GM12872 (cell line): ENCODE data around the gene OR7D2.

ENCODE experiments used
- TF ChIP-seq, protein P1 (sequence below): IDR thresholded peaks from 3 replicates; pipeline ENCODE4 v1.5.1; 2011; ENCODE audit warnings: low read depth, mild to moderate bottlenecking, low read length, moderate library complexity; ENCODE audit not compliant: insufficient read depth

Gene OR7D2

DNA sequence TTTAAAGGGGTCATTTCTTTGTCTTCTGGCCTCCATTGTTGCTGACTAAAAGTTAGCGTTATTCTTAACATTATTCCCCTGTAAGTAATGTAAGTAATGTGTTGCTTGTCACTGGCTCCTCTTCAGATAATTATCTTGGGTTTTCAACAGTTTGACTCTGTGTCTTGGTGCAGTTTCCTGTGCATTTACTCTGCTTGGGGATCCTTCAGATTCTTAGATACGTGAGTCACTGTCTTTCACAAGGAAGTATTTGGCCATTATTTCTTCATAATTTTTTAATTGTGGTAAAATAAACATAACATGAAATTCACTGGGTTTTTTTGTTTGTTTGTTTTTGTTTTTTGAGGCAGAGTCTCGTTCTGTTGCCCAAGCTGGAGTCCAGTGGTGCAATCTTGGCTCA, 13.5 kb upstream of the OR7D2 start:
- TF ChIP-seq, protein P1, sequence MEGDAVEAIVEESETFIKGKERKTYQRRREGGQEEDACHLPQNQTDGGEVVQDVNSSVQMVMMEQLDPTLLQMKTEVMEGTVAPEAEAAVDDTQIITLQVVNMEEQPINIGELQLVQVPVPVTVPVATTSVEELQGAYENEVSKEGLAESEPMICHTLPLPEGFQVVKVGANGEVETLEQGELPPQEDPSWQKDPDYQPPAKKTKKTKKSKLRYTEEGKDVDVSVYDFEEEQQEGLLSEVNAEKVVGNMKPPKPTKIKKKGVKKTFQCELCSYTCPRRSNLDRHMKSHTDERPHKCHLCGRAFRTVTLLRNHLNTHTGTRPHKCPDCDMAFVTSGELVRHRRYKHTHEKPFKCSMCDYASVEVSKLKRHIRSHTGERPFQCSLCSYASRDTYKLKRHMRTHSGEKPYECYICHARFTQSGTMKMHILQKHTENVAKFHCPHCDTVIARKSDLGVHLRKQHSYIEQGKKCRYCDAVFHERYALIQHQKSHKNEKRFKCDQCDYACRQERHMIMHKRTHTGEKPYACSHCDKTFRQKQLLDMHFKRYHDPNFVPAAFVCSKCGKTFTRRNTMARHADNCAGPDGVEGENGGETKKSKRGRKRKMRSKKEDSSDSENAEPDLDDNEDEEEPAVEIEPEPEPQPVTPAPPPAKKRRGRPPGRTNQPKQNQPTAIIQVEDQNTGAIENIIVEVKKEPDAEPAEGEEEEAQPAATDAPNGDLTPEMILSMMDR: no peak

GRCh38 chr19:9166846-9167245, 11.9 kb upstream of the OR7D2 start:
- TF ChIP-seq, protein P1: no peak

GRCh38 chr19:9171393-9171991, 7.3 kb upstream of the OR7D2 start:
- TF ChIP-seq, protein P1: no peak

DNA sequence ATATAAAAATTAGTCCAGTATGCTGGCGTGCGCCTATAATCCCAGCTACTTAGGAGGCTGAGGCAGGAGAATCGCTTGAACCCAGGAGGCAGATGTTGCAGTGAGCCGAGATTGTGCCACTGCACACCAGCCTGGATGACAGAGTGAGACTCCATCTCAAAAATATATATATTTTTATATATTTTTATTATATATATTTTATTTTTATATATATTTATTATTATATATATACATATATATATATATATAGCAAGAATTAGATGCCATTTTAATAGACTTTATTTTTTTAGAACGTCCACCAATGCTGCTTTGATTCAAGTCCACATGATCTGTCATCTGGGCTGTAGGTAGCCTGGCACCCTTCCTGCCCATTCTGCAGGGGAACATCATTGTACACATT, 3.5 kb upstream of the OR7D2 start:
- TF ChIP-seq, protein P1: no peak

GRCh38 chr19:9183000-9183399, 4.2 kb downstream of the OR7D2 start:
- TF ChIP-seq, protein P1: no peak

GRCh38 chr19:9187191-9187590, 8.4 kb downstream of the OR7D2 start:
- TF ChIP-seq, protein P1: no peak

DNA sequence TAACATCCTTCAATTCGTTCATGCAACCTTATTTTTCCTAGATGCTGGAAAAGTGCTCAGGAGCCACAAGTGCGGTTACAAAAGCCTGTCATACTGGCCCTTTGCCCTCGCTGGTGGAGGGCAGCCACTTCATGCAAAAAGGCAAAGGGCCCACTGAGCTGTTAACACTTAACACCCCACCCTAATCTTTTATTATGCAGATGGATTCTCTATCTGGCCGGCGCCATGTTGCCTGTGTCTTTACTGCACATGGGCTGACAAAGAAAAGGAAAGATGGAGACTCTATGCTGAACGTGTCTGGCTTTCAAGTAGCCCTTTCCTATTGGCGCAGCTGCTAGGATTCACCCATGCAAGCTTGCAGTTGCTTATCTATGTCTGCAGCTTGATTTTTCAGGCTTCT, 10.8 kb downstream of the OR7D2 start:
- TF ChIP-seq, protein P1: no peak
